ENCODE data around the gene TUSC1. TPM values are rescaled to one million over a fixed set of nuclear protein-coding genes. Genes with fewer than 3 reads are reported as not detected.

TUSC1 gene
- total and polyA plus RNA-seq, 2 donors (not counting 3 experiments of a cell fraction or from before 2014, with no cell fraction given) = 9.5 to 12.1 TPM

DNA sequence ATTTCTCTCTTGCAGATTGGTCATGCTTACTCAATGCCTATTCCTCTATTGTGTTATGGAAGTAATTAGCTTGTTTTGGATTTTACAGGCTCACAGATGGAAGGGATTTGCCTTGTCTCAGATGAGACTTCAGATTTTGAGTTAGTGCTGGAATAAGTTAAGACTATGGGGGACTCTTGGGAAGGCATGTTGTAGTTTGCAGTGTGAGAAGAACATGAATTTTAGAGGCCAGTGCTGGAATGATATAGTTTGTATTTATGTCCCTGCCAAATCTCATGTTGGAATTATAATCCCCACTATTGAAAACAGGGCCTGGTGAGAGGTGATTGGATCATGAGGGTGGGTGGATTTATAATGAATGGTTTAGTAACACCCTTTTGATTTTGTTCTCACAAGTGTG is 6.1 kb upstream of the TUSC1 start:
- no peaks in the 10 kb centered on the region for H4K20me1 ChIP-seq (replicated peaks; ENCODE audit: control insufficient read depth, extremely low read depth, insufficient read depth, low read length)
- H3K27me3 ChIP-seq (ENCODE audit: control insufficient read depth in 2 of 2, insufficient read depth in 2 of 2, low read length in 2 of 2) = no peaks in the 10 kb centered on the region
- no peaks in the 10 kb centered on the region for H3K9me1 ChIP-seq (replicated peaks; ENCODE audit: control insufficient read depth, extremely low read depth, insufficient read depth, low read length)
- dilution Hi-C loops (cut with MboI; ENCODE audit: extremely low pct_ligation_motif_present, low sequenced_read_pairs) = no loop called here
- H3K4me3 ChIP-seq (replicated peaks in 1 of 3; ENCODE audit: insufficient read depth in 1 of 3, low read depth in 1 of 3, low read length in 3 of 3) = no peak overlapping the region
- DNase-seq (ENCODE audit: low read depth, low spot score) = no peak
- no peak overlapping the region for H3K9ac ChIP-seq (replicated peaks; ENCODE audit: extremely low read depth, insufficient read depth, low read length)
- CTCF ChIA-PET = interaction anchor here (0.9 kb wide), 1 partner anchor 10 kb away, joined by 3 read pairs; no protein-coding TSS in a partner anchor
- POLR2A ChIA-PET = no interaction called here
- H3K36me3 ChIP-seq (ENCODE audit: control insufficient read depth in 2 of 2, extremely low read depth in 1 of 2, insufficient read depth in 2 of 2, low read length in 2 of 2) = no peaks in the 10 kb centered on the region
- no peak overlapping the region for H2AFZ ChIP-seq (ENCODE audit: low read depth, low read length)
- no peaks in the 10 kb centered on the region for H3K9me3 ChIP-seq (replicated peaks; ENCODE audit: control insufficient read depth, insufficient read depth, low read length)
- H3K27ac ChIP-seq (ENCODE audit: insufficient read depth, low read depth, low read length) = no peak overlapping the region
- TF ChIP-seq CTCF (IDR thresholded peaks at IDR 0.05; ENCODE audit: extremely low read depth in 1 of 2, insufficient read depth in 1 of 2, low read depth in 1 of 2, low read length in 2 of 2) = no peak
- no peak for TF ChIP-seq MAX (IDR thresholded peaks at IDR 0.05; ENCODE audit: insufficient read depth, insufficient read length)
- TF ChIP-seq POLR2AphosphoS5 (IDR thresholded peaks at IDR 0.05; ENCODE audit: insufficient read depth, low read depth, low read length) = no peak
- TF ChIP-seq GATA2 (IDR thresholded peaks at IDR 0.05; ENCODE audit: insufficient read depth, insufficient read length, low read depth, low read length) = no peak
- TF ChIP-seq EZH2 (IDR thresholded peaks at IDR 0.05; ENCODE audit: borderline replicate concordance, low read depth, low read length, severe bottlenecking) = no peak
- no peak for TF ChIP-seq FOS (IDR thresholded peaks at IDR 0.05; ENCODE audit: borderline replicate concordance, insufficient read depth, low read length)
- TF ChIP-seq MYC (IDR thresholded peaks at IDR 0.05; ENCODE audit: low read depth, low read length) = no peak
- no peak for TF ChIP-seq JUN (IDR thresholded peaks at IDR 0.05; ENCODE audit: borderline replicate concordance, insufficient read depth, insufficient read length, low read depth)
- no peak for TF ChIP-seq POLR2A (IDR thresholded peaks at IDR 0.05; ENCODE audit: low read depth, low read length)
- FAIRE-seq = no peak
- H3K79me2 ChIP-seq (ENCODE audit: control insufficient read depth, insufficient read depth, low read length) = no peaks in the 10 kb centered on the region
- intact Hi-C loops (cut with micrococcal nuclease) = no loop called here
- H3K4me2 ChIP-seq (ENCODE audit: insufficient read depth, low read length) = no peak overlapping the region
- no TSS peak for BruUV-seq (replicated peaks)
- no peaks in the 10 kb centered on the region for H3K4me1 ChIP-seq (ENCODE audit: control insufficient read depth, extremely low read depth, insufficient read depth, low read length)

Data from endothelial cell of umbilical vein (primary cell).